ENCODE results near the gene C1orf35. TPM values are rescaled to one million over a fixed set of nuclear protein-coding genes. Genes with fewer than 3 reads are reported as not detected.

Gene C1orf35
- total and polyA plus RNA-seq, 12 donors = 5.0 to 42.0 (median 15.7) TPM

GRCh38 chr1:228120351-228120750 lies 17.2 kb upstream of the C1orf35 start:
- Histone ChIP-seq H3K9me3 (replicated peaks in 1 of 3) (no peaks in the 10 kb centered on the region), H3K27ac (no peak overlapping the region), H3K4me1 (replicated peaks in 1 of 2) (no peaks in the 10 kb centered on the region), H3K36me3 (replicated peaks in 1 of 2) (no peaks in the 10 kb centered on the region), H3K4me3 (no peak overlapping the region), H3K27me3 (no peaks in the 10 kb centered on the region)
- intact Hi-C loops (cut with DNase I) = no loop called here
- 68 to 95% (median 84%) methylated on average over 1 of the region's 1 CpG for WGBS, 4 donors
- TF ChIP-seq POLR2A (IDR thresholded peaks at IDR 0.05) = no peak
- no peak for TF ChIP-seq CTCF (IDR thresholded peaks at IDR 0.05)
- DNase-seq = no peak

DNA sequence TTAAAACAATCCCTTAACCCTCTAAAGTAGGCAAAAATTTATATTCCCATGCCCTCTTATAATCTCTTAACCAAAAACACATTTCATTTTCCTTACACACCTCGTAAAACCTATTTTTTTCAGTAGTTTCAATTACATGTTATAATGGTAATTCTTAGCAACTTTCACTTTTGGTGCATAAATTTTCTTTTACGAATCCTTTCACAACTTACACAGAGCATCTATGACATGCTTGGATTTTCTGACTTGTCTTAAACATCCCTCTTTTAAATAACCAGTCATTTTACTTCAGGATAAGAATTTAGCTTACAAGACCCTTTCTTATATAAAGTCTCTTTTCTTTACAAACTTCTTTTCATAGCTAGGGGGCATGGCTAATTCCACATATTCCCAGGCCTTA lies 14.9 kb upstream of the C1orf35 start:
- no peaks in the 10 kb centered on the region for H3K36me3 ChIP-seq (replicated peaks in 1 of 2)
- intact Hi-C loops (cut with DNase I) = no loop called here
- no peak overlapping the region for H3K27ac ChIP-seq
- 76 to 87% (median 86%) methylated on average over 2 of the region's 2 CpGs for WGBS, 4 donors
- H3K4me1 ChIP-seq (replicated peaks in 1 of 2) = peaks cover 0 to 11% of the 10 kb centered on the region in 2 donors
- no peak for TF ChIP-seq CTCF (IDR thresholded peaks at IDR 0.05)
- no peak for TF ChIP-seq POLR2A (IDR thresholded peaks at IDR 0.05)
- no peaks in the 10 kb centered on the region for H3K27me3 ChIP-seq
- no peak overlapping the region for H3K4me3 ChIP-seq
- DNase-seq = no peak
- no peaks in the 10 kb centered on the region for H3K9me3 ChIP-seq (replicated peaks in 1 of 3)

GRCh38 chr1:228117335-228117734 lies 14.2 kb upstream of the C1orf35 start:
- Histone ChIP-seq H3K36me3 (replicated peaks in 1 of 2) (no peaks in the 10 kb centered on the region), H3K27ac (no peak overlapping the region), H3K4me3 (no peak overlapping the region), H3K4me1 (replicated peaks in 1 of 2) (peaks cover 0 to 11% of the 10 kb centered on the region in 2 donors), H3K9me3 (replicated peaks in 1 of 3) (no peaks in the 10 kb centered on the region), H3K27me3 (no peaks in the 10 kb centered on the region)
- no peak for DNase-seq
- no peak for TF ChIP-seq POLR2A (IDR thresholded peaks at IDR 0.05)
- TF ChIP-seq CTCF (IDR thresholded peaks at IDR 0.05) = no peak
- WGBS, 4 donors = 91 to 97% (median 95%) methylated on average over 4 of the region's 4 CpGs
- intact Hi-C loops (cut with DNase I) = no loop called here

DNA sequence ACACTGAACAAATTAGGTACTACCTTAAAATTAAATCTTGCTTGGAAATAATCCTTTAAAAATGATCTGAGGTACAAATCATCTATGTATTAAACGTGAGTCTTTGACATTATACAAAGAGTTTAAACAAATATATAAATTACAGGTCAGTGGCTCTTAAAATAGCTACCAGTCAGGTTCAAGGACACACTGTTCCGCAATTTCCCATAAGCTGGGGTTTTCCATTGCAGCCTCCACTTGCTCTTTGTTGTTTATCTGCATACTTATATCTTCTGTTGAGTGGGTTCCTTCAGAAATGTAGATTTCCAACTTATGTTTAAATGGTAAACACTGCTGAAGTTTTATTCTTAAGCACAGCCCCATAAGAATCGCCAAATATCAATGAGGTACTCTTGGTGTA lies 11.7 kb upstream of the C1orf35 start:
- H3K27ac ChIP-seq = peak overlapping the region in 3 of 5 donors; percentile 27 to 51 (median 31)
- no peak for TF ChIP-seq POLR2A (IDR thresholded peaks at IDR 0.05)
- no peaks in the 10 kb centered on the region for H3K27me3 ChIP-seq
- H3K36me3 ChIP-seq (replicated peaks in 1 of 2) = no peaks in the 10 kb centered on the region
- no peaks in the 10 kb centered on the region for H3K9me3 ChIP-seq (replicated peaks in 1 of 3)
- intact Hi-C loops (cut with DNase I) = no loop called here
- DNase-seq = no peak
- peak overlapping the region in 1 of 4 donors; percentile 4 for H3K4me3 ChIP-seq
- WGBS, 4 donors = 47 to 62% (median 54%) methylated on average over 3 of the region's 3 CpGs
- peaks cover 0 to 19% of the 10 kb centered on the region in 2 donors for H3K4me1 ChIP-seq (replicated peaks in 1 of 2)

DNA sequence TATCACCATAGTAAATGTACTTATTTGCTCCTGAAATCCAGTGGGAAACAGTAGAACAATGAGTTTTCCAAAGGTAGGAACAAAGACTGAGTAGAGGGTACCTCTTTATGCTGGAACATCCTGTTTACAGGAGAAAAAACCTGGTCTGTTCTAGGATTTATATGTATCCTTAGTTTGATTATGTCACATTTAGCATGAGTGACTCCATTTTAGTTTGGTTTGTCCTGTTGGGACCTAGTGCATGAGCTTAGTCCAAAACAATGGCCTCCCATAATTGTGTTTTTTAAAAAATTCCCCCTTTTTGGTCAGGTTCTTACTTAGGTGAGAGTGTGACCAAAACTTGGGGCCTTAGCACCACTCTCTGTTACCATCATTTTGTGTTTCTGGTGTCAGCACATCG lies 9.5 kb upstream of the C1orf35 start:
- intact Hi-C loops (cut with DNase I) = no loop called here
- TF ChIP-seq POLR2A (IDR thresholded peaks at IDR 0.05) (no peak), CTCF (IDR thresholded peaks at IDR 0.05) (no peak)
- Histone ChIP-seq H3K4me1 (replicated peaks in 1 of 2) (peaks cover 8 to 30% of the 10 kb centered on the region in 2 donors), H3K9me3 (replicated peaks in 1 of 3) (no peaks in the 10 kb centered on the region), H3K36me3 (replicated peaks in 1 of 2) (peaks cover 0 to 1% of the 10 kb centered on the region in 2 donors), H3K27ac (no peak overlapping the region), H3K27me3 (no peaks in the 10 kb centered on the region), H3K4me3 (no peak overlapping the region)
- no peak for DNase-seq
- WGBS, 4 donors = 90 to 95% (median 92%) methylated on average over 1 of the region's 1 CpG

All from adrenal gland (tissue), 12 donors.